Stimulated activated CD4-positive, alpha-beta T cell treated with anti-CD3 and anti-CD28 coated beads, Interleukin-4, amount 100 ng/mL, for 24 hours (primary cell): ENCODE data around the gene PPP2R5B.

Experiments used
- DNase-seq: peaks from one replicate; pipeline ENCODE4 v3.0.0-alpha.2; 2020

Gene PPP2R5B

DNA sequence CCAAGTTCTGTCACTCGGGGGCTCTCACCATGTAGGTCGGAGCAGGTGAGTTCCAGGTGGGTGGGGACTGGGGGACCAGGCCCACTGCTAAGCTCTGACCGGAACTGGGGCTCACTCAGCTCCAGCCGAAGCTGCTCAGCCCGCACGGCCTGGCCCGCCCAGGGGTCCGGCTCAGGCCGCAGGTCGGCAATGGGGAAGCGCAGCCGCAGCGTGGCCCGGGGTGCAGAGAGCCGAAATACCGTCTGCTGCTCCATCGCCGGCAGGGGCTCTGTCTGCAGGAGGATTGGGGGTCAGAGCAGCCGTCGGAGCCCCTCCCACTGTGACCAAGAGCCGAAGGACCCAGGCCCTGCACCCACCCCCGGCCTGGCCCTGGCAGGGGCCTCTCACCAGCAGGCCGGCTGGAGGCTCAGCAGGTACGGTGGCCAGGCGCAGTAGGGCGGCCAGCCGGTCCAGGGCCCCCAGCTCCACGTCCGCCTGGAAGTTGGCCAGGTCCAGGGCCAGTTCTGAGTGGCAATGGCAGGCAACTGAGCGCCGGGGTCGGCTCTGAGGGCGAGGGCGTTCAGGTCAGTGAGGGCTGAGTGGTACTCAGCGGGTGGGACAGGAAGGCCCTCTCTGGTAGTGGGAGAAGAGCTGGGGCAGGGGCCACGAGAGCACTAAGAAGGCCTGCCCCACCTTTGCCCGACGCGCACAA is 14.7 kb upstream of the PPP2R5B start:
- DNase-seq = no peak

- DNase-seq = no peak
Measured at GRCh38 chr11:64910451-64911093, 13.9 kb upstream of the PPP2R5B start.

DNA sequence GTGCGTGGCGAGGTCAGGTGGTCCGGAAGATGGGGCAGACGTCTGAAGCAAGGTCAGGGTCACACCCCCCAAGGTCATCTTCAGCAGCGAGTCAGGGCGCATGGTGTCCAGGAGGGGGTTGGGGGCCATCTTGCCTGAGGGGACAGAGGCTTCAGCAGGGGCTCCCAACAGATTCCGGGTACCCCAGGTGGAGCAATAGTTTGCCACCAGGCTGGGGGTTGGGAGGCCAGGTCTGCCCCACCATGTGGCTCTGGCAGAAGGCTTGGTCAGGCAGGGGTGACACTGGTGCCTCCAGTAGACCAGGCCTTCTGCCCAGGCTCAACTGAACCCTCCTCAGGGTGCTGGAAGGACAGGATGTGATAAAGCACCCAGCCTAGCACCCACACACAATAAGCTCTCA is 13.3 kb upstream of the PPP2R5B start:
- DNase-seq = no peak

- DNase-seq = no peak
Measured at GRCh38 chr11:64911689-64912088, 12.8 kb upstream of the PPP2R5B start.

DNA sequence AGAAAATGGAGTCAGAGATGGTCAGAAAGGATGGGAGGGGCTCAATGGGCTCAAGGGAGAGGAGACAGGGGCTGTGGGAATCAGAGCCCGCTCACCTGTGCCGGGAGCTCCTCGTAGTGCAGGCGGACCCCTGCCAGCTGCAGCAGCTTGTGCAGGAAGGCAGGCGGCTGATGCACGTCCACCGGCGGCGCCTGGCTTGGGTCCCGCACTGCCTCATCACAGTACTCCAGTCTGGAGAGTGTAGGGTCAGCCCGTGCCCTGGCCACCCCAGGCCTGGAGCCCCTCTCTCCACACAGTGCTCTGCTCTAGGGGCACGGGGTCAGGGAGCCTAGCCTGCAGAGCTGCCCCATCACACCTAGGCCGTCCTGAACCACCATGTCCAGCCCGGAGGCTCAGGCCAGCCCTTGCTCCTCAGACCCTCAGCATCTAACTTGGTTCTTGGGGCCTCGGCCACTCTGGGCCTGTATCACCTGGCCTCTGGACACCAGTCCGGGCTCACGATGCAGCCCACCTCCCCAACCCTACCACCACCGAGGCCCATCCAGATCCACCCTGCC is 11.2 kb upstream of the PPP2R5B start:
- no peak for DNase-seq

DNA sequence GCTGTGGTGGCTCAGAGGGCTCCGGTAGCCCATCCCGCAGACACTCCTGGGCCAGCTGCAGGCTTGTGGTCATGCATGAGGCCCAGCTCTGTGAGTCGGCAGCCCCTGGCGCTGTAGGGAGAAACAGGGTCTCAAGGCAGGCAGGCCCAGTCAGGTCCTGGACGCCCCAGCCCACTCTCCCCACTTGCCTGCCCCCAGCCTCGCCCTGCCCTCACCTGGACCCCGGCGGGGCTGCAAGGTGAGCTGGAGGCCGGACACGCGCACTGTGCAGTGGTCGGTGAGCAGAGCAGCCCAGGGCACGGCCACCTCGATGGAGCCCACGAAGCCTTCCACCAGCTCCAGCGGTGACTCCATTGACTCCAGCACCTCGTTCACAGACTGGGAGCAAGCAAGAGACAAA is 10.4 kb upstream of the PPP2R5B start:
- no peak for DNase-seq

- DNase-seq = no peak
Measured at GRCh38 chr11:64915376-64915887, 9.1 kb upstream of the PPP2R5B start.

- DNase-seq = peak; percentile 39
Measured at GRCh38 chr11:64916040-64916774, 8.3 kb upstream of the PPP2R5B start.

- peak; percentile 99 for DNase-seq
Measured at GRCh38 chr11:64916775-64917662, 7.5 kb upstream of the PPP2R5B start, which contains the start of gene ATG2A. Gene ATG2A, minus strand, starts transcription at chr11:64917209. Its CDS starts 74 bp downstream, at chr11:64917135.

- DNase-seq = no peak
Measured at GRCh38 chr11:64917663-64917995, 6.9 kb upstream of the PPP2R5B start.

GRCh38 chr11:64918017-64918416 is 6.5 kb upstream of the PPP2R5B start:
- no peak for DNase-seq

GRCh38 chr11:64919627-64920026 is 4.9 kb upstream of the PPP2R5B start:
- no peak for DNase-seq

DNA sequence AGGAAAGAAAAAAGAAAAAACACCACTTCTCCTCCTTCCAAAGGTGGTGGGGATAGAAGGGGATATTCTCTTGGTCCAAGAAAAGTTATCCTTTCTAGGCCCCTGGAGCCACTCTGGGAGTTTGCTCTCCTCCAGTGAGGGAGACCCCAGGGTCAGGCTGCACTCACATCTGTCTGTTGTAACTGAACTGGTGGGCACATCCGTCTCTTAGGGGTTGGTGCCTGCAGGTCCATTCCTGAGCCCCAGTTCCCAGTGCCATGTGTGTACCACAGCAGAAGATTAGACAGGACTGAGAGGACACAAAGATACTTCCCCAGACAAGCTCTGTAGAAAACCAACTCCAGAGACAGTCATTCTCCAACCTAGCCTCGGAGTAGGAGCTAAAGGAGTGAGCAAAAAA is 4.4 kb upstream of the PPP2R5B start:
- DNase-seq = no peak

DNA sequence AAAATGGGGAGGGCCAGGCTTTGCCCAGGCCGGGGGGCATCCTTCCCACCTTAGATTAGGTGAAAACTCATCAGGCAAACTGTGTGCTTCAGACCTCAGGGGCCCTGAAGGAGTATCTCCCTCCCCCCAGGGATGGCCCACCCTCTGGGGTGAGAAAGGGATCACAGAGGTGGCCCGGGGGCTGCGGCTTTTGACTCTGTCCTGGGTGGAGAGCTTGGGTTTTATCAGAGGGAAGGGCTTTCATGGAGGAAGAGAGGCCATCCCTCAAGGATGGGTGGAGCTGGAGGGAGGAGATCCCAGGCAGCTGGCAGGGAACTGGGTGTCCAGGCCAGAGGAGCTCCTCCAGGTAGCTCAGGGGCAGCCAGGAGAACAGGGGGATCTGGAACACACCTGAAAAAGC is 3.1 kb upstream of the PPP2R5B start:
- no peak for DNase-seq

DNA sequence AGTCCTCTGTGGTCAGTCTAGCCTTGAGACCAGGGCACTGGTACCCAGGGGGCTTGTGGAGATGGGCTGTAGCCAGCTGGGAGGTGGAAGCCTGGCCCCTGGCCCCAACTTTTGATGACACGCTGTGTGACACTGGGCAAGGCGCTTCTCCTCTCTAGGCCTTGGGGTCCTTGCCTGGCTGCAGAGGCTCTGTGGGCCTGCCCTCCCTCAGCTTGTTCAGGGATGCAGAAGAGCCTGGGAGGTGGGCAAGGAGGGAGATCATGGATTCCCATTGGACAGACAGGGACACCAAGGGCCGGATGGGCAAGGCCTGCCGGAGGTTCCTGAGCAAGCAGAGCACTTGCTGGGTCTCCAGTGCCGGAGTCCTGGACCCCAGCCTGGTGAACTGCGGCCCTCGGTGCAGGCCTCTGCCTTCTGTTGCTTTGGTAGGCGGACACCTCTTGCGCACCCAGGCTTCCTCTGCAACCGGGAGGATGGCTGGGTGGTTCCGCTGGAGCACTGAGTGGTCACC is 1.3 kb upstream of the PPP2R5B start:
- no peak for DNase-seq

- no peak for DNase-seq
Measured at GRCh38 chr11:64924910-64925284, 408 bp downstream of the PPP2R5B start.

DNA sequence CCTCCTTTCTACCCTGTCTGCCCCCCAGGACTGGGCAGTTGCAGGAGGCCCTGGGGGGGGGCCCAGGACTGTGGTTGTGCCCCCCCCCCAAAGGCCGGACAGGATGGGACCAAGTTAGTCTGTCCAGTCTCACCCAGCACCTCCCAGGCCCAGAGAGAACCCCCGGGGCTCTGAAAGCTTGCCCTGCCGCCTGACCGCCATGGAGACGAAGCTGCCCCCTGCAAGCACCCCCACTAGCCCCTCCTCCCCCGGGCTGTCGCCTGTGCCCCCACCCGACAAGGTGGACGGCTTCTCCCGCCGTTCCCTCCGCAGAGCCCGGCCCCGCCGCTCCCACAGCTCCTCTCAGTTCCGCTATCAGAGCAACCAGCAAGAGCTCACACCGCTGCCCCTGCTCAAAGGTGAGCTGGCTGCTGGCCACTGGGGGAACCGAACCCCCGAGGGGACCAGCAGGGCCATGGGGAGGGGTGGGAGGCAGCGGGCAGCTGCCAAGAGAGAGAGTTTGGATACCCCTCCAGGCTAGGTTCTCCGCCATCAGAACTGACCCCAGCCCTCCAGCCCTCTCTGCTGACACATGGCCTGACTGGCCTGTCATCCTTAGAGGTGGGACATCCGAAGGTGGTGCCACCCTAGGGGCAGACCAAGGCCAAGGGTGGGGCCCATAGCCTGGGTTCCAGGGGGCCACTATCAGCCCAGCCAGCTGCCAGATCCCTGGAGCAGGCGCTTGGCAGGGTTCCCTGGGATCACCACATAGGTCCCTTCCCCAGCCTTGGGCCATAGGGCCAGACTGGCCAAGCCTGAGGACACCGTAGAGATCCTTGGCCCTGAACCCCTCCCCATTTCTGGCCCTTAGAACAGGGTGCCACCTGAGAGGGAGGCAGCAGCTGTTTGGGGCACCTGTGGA is 1.3 kb downstream of the PPP2R5B start:
- no peak for DNase-seq

GRCh38 chr11:64926689-64927088 is 2.2 kb downstream of the PPP2R5B start:
- no peak for DNase-seq

- no peak for DNase-seq
Measured at GRCh38 chr11:64928957-64929356, 4.5 kb downstream of the PPP2R5B start.

GRCh38 chr11:64929625-64930024 is 5.1 kb downstream of the PPP2R5B start:
- no peak for DNase-seq

DNA sequence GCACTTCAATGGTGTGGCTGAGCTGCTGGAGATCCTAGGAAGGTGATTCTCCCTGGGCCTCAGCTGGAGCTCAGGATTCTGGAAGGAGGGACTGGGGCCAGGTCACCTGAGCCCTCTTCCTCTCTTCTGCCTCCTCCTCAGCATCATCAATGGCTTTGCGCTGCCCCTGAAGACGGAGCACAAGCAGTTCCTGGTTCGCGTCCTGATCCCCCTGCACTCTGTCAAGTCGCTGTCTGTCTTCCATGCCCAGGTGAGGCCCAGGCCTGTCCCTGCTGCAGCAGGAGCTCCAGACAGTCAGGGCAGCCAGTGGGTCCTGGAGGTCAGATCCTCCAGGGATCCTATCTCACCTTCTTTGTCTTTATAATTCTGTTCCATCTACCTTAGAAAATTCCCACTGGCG is 5.9 kb downstream of the PPP2R5B start:
- DNase-seq = no peak
